ENCODE results near the gene CPSF4.
"Not testable (repeated sequence)": the region's sequence is repeated elsewhere in the genome, so short reads cannot be mapped to it uniquely, and the experiment has no call there.

The CPSF4 gene

GRCh38 chr7:99497766-99498545 is 59.2 kb downstream of the CPSF4 start:
- no peak for DNase-seq

- no peak for DNase-seq
Measured at GRCh38 chr7:99498546-99498944, 59.8 kb downstream of the CPSF4 start.

- peak; percentile 12 for DNase-seq
Measured at GRCh38 chr7:99499371-99499720, 60.6 kb downstream of the CPSF4 start.

- DNase-seq: peak; percentile 91
Measured at GRCh38 chr7:99499721-99500636, 61.2 kb downstream of the CPSF4 start, which contains the start of gene ZNF394. Gene ZNF394 (minus strand): TSS chr7:99500281. CDS start chr7:99500093, 188 bp downstream.

- DNase-seq: no peak
Measured at GRCh38 chr7:99500637-99501009, 61.9 kb downstream of the CPSF4 start.

GRCh38 chr7:99501236-99501635 is 62.5 kb downstream of the CPSF4 start:
- not testable (repeated sequence) for DNase-seq

GRCh38 chr7:99504281-99504602 is 65.5 kb downstream of the CPSF4 start:
- DNase-seq: no peak

GRCh38 chr7:99504603-99505323 is 66.0 kb downstream of the CPSF4 start, which contains the start of gene ZKSCAN5:
Gene ZKSCAN5 (plus strand): TSS chr7:99504662. CDS start chr7:99506045, 1,383 bp downstream.
- DNase-seq: peak; percentile 98

- no peak for DNase-seq
Measured at GRCh38 chr7:99505324-99505662, 66.5 kb downstream of the CPSF4 start.

Measured in stimulated activated CD4-positive, alpha-beta T cell treated with anti-CD3 and anti-CD28 coated beads, Interleukin-4, amount 100 ng/mL, for 24 hours (primary cell).